ENCODE measurements around the gene SHISA6. TPM values are rescaled to one million over a fixed set of nuclear protein-coding genes. Genes with fewer than 3 reads are reported as not detected.

The SHISA6 gene
- total RNA-seq, result under 1 TPM; 0.20 to 0.77 (median 0.73) TPM
- long read RNA-seq, donor 1, partial matches to known transcripts, result 0 of 2 reads
- long read RNA-seq, donor 1, other reads (novel, unspliced or antisense), result 2 of 2 reads
- long read RNA-seq, donor 2, result 0 reads

DNA sequence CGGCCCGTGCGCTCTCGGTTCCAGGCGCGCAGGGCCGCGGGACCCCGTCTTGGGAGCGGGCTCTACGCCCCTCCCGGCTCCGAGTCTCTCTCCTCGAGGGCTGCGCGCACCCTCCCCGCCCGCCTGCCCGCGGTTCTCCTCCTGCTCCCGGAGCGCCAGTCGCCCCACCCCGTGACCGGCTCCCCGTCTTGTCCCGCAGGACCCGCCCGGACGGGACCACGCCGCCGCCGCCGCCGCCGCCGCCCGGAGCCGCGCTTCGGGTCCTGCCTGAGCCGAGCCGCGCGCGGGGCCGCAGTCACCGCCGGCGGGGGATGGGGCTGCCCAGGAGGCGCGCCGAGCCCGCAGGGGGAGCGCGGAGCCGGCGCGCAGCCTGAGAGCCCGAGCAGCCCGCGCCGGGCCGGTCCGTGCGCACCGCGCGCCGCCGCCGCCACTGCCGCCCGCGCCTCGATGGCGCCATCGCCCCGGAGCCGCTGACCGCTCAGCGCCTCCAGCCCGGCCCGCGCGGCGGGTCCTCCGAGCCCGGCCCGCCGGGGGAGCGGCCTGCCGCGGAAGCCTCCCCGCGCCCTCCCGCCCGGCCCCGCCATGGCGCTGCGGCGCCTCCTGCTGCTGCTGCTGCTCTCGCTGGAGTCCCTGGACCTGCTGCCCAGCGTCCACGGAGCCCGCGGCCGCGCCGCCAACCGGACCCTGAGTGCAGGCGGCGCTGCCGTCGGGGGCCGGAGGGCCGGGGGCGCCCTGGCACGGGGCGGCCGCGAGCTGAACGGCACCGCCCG lies at the start of gene SHISA6:
TSS of gene SHISA6 (plus strand) at position 373 of the 770 bp plus-strand sequence.
- TF ChIP-seq CTCF (IDR thresholded peaks at IDR 0.05), result no peak
- H3K4me1 ChIP-seq (ENCODE audit: low read depth), result no peaks in the 10 kb centered on the region
- ATAC-seq, result no peak
- DNase-seq, result peak in 1 of 3 donors; percentile 30
- H3K36me3 ChIP-seq (ENCODE audit: low read depth), result no peaks in the 10 kb centered on the region
- intact Hi-C loops (cut with DNase I, micrococcal nuclease), result no loop called here
- H3K4me3 ChIP-seq, result no peak within 1 kb of the TSS
- H3K9me3 ChIP-seq, result no peaks in the 10 kb centered on the region

GRCh38 chr17:11195801-11196200 lies 45.2 kb upstream of the SHISA6 start:
- Histone ChIP-seq H3K9me3 (no peaks in the 10 kb centered on the region), H3K4me3 (no peak overlapping the region), H3K36me3 (ENCODE audit: low read depth) (no peaks in the 10 kb centered on the region), H3K4me1 (ENCODE audit: low read depth) (no peaks in the 10 kb centered on the region)
- ATAC-seq (no peak), DNase-seq (no peak)
- TF ChIP-seq CTCF (IDR thresholded peaks at IDR 0.05), result no peak
- intact Hi-C loops (cut with DNase I, micrococcal nuclease), result no loop called here

- ATAC-seq, result no peak
- no peak for TF ChIP-seq CTCF (IDR thresholded peaks at IDR 0.05)
- no peaks in the 10 kb centered on the region for H3K9me3 ChIP-seq
- no peaks in the 10 kb centered on the region for H3K4me1 ChIP-seq (ENCODE audit: low read depth)
- DNase-seq, result no peak
- H3K36me3 ChIP-seq (ENCODE audit: low read depth), result no peaks in the 10 kb centered on the region
- no peak overlapping the region for H3K4me3 ChIP-seq
- intact Hi-C loops (cut with DNase I, micrococcal nuclease), result no loop called here
These were observed 36.0 kb upstream of the SHISA6 start for GRCh38 chr17:11204991-11205390.

DNA sequence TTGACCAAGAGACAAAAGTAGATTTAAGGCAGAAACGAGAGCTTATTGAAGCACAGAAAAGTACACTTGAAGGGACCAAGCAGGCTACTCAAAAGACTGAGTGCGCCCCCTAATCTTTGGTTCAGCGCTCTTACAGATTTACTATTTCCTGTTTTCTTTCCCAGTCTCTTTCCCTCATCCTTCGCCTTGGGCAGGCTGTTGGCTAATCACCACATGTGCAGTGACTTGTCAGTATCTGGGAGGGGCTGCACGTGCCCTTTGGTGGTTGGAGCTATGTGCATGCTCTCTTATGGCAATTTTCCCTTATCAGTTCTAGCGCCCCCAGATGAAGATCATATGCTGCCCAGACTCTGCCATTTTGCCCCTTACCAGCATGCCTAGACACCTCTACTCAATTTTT lies 35.4 kb upstream of the SHISA6 start:
- ATAC-seq (no peak), DNase-seq (no peak)
- intact Hi-C loops (cut with DNase I, micrococcal nuclease), result no loop called here
- no peaks in the 10 kb centered on the region for H3K9me3 ChIP-seq
- H3K4me1 ChIP-seq (ENCODE audit: low read depth), result no peaks in the 10 kb centered on the region
- no peaks in the 10 kb centered on the region for H3K36me3 ChIP-seq (ENCODE audit: low read depth)
- TF ChIP-seq CTCF (IDR thresholded peaks at IDR 0.05), result no peak
- H3K4me3 ChIP-seq, result no peak overlapping the region

GRCh38 chr17:11209906-11210305 lies 31.1 kb upstream of the SHISA6 start:
- no peak for TF ChIP-seq CTCF (IDR thresholded peaks at IDR 0.05)
- H3K36me3 ChIP-seq (ENCODE audit: low read depth), result no peaks in the 10 kb centered on the region
- intact Hi-C loops (cut with DNase I, micrococcal nuclease), result no loop called here

More at GRCh38 chr17:11209906-11210305, 31.1 kb upstream of the SHISA6 start:
- no peak overlapping the region for H3K4me3 ChIP-seq
- no peak for DNase-seq
- ATAC-seq, result no peak
- no peaks in the 10 kb centered on the region for H3K9me3 ChIP-seq
- H3K4me1 ChIP-seq (ENCODE audit: low read depth), result no peaks in the 10 kb centered on the region

Measured in mucosa of descending colon (tissue), 3 donors.